ENCODE data around the gene MUC4.

DNA sequence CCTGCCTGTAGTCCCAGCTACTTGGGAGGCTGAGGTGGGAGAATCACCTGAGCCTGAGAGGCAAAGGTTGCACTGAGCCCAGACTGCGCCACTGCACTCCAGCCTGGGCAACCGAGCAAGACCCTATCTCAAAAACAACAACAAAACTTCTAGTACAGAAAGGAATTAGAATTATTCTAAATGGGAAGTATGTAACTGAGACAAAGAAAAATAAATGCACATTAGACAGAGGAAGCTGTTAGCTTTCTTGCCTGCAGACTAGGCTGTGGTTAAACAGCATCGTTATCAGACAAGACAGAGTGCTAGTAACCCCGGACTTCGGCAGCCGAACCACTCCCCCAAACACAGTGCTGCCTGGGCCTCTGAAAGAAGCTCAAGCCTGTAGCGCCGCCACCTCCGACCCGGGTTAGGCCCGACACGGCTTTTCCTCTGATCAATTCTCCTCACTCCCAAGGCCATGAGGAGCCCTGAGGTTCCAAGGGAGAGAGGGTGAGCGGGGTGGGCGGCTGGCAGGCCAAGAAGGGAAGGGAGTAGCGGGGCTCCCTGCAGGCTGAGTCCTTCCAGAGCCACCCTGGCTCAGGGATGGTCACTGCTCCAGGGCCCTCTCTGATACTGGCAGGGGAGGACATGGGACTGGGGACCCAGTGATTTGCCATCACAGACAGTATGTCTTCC lies 44.8 kb upstream of the MUC4 start:
- TF ChIP-seq, protein P1, sequence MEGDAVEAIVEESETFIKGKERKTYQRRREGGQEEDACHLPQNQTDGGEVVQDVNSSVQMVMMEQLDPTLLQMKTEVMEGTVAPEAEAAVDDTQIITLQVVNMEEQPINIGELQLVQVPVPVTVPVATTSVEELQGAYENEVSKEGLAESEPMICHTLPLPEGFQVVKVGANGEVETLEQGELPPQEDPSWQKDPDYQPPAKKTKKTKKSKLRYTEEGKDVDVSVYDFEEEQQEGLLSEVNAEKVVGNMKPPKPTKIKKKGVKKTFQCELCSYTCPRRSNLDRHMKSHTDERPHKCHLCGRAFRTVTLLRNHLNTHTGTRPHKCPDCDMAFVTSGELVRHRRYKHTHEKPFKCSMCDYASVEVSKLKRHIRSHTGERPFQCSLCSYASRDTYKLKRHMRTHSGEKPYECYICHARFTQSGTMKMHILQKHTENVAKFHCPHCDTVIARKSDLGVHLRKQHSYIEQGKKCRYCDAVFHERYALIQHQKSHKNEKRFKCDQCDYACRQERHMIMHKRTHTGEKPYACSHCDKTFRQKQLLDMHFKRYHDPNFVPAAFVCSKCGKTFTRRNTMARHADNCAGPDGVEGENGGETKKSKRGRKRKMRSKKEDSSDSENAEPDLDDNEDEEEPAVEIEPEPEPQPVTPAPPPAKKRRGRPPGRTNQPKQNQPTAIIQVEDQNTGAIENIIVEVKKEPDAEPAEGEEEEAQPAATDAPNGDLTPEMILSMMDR (IDR thresholded peaks at IDR 0.05) = no peak
- TF ChIP-seq POLR2A (IDR thresholded peaks at IDR 0.05) = no peak
